IMR-90 (cell line): ENCODE measurements around the gene ZFAND2A. TPM values are rescaled to one million over a fixed set of nuclear protein-coding genes. Genes with fewer than 3 reads are reported as not detected.

ENCODE experiments used
- ATAC-seq: fragments of 200-7000 bp; cut with Tn5 transposase; 2 replicates; pipeline ENCODE4 v1.9.1; 2020; ENCODE audit warnings: low read depth, mild to moderate bottlenecking, moderate library complexity
- BruUV-seq: library from RNA; stranded (reverse); fragments of 400-500 nt; replicated peaks from 2 replicates; lab custom pipeline; 2021; lab: Mats Ljungman, UMichigan
- CTCF ChIA-PET: fragments of 300-600 bp; formaldehyde crosslinking; extraction: SDS; loops from one replicate; lab custom pipeline; 2021; ENCODE audit warnings: antibody characterized with exemption; lab: Yijun Ruan, JAX
- POLR2A ChIA-PET: fragments of 300-600 bp; sonication (Branson Sonifier 250); formaldehyde crosslinking; loops from one replicate; lab custom pipeline; 2022; ENCODE audit warnings: antibody characterized with exemption; ENCODE audit not compliant: unreplicated experiment; lab: Charles Lee
- DNase-seq: peaks from one replicate; pipeline ENCODE4 v3.0.0; 2013
- H2AFZ ChIP-seq: replicated peaks from 2 replicates; pipeline ENCODE3; 2013; ENCODE audit warnings: low read length, mild to moderate bottlenecking; ENCODE audit not compliant: poor library complexity
- H2AK5ac ChIP-seq: 2 replicates; pipeline ENCODE4 v1.6.1; 2013; ENCODE audit warnings: low read depth, low read length, inconsistent platforms
- H2AK9ac ChIP-seq: replicated peaks from 2 replicates; pipeline ENCODE3; 2013; ENCODE audit warnings: mild to moderate bottlenecking, low read depth, low read length, moderate library complexity; ENCODE audit not compliant: poor library complexity
- H2BK120ac ChIP-seq: 2 replicates; pipeline ENCODE4 v1.6.1; 2013; ENCODE audit warnings: low read depth, low read length, inconsistent platforms
- H2BK15ac ChIP-seq: 3 replicates; pipeline ENCODE4 v1.6.1; 2013; ENCODE audit warnings: low read depth, low read length, inconsistent platforms
- H2BK20ac ChIP-seq: 2 replicates; pipeline ENCODE4 v1.6.1; 2013; ENCODE audit warnings: low read depth, mild to moderate bottlenecking, inconsistent platforms, low read length, moderate library complexity
- H2BK5ac ChIP-seq: 2 replicates; pipeline ENCODE4 v1.6.1; 2013; ENCODE audit warnings: mild to moderate bottlenecking, low read depth, low read length, inconsistent platforms; ENCODE audit not compliant: poor library complexity, severe bottlenecking
- H3K14ac ChIP-seq: replicated peaks from 2 replicates; pipeline ENCODE4 v1.6.1; 2013; ENCODE audit warnings: low read depth, low read length, inconsistent platforms
- H3K18ac ChIP-seq: 2 replicates; pipeline ENCODE4 v1.6.1; 2013; ENCODE audit warnings: low read depth, low read length, control low read depth
- H3K23ac ChIP-seq: 2 replicates; pipeline ENCODE4 v1.6.1; 2013; ENCODE audit warnings: low read depth, low read length, inconsistent platforms
- H3K27ac ChIP-seq: 2 replicates; pipeline ENCODE4 v1.5.1; 2013; ENCODE audit warnings: mild to moderate bottlenecking, control low read depth, low read length; ENCODE audit not compliant: insufficient read depth
- H3K27me3 ChIP-seq: 2 replicates; pipeline ENCODE4 v1.6.1; 2013; ENCODE audit warnings: low read length; ENCODE audit not compliant: control insufficient read depth, insufficient read depth
- H3K36me3 ChIP-seq: 2 replicates; pipeline ENCODE4 v1.6.1; 2013; ENCODE audit warnings: low read length, mixed read lengths; ENCODE audit not compliant: control insufficient read depth, insufficient read depth
- H3K4ac ChIP-seq: 2 replicates; pipeline ENCODE4 v1.6.1; 2013; ENCODE audit warnings: low read depth, low read length, inconsistent platforms
- H3K4me1 ChIP-seq: 2 replicates; pipeline ENCODE4 v1.6.1; 2013; ENCODE audit warnings: low read length, mixed read lengths; ENCODE audit not compliant: control insufficient read depth, insufficient read depth
- H3K4me2 ChIP-seq: 2 replicates; pipeline ENCODE4 v1.6.1; 2013; ENCODE audit warnings: low read depth, mild to moderate bottlenecking, control low read depth, low read length, moderate library complexity
- H3K4me3 ChIP-seq: 2 replicates; pipeline ENCODE4 v1.5.1; 2013; ENCODE audit warnings: low read depth, mild to moderate bottlenecking, control low read depth, low read length, moderate library complexity; ENCODE audit not compliant: insufficient read depth
- H3K56ac ChIP-seq: 2 replicates; pipeline ENCODE4 v1.6.1; 2013; ENCODE audit warnings: low read length, inconsistent platforms; ENCODE audit not compliant: insufficient read depth; ENCODE audit errors: extremely low read depth
- H3K79me1 ChIP-seq, 2 experiments: 2 replicates each; pipeline ENCODE4 v1.6.1; 2013; ENCODE audit warnings: low read length in 2 of 2, inconsistent platforms in 1 of 2, low read depth in 1 of 2
- H3K9ac ChIP-seq: 2 replicates; pipeline ENCODE4 v1.6.1; 2013; ENCODE audit warnings: low read depth, low read length, control low read depth
- H3K9me1 ChIP-seq: 2 replicates; pipeline ENCODE4 v1.6.1; 2013; ENCODE audit warnings: low read length, inconsistent platforms; ENCODE audit not compliant: insufficient read depth
- H3K9me3 ChIP-seq: 2 replicates; pipeline ENCODE4 v1.6.1; 2013; ENCODE audit warnings: low read length; ENCODE audit not compliant: control insufficient read depth, insufficient read depth
- H4K20me1 ChIP-seq: 2 replicates; pipeline ENCODE4 v1.6.1; 2013; ENCODE audit warnings: low read length, inconsistent platforms; ENCODE audit not compliant: insufficient read depth
- H4K5ac ChIP-seq: 2 replicates; pipeline ENCODE4 v1.6.1; 2013; ENCODE audit warnings: mild to moderate bottlenecking, low read depth, low read length, control low read depth
- H4K8ac ChIP-seq, 2 experiments: 2 replicates each; pipeline ENCODE4 v1.6.1; 2013; ENCODE audit warnings: low read depth in 2 of 2, low read length in 2 of 2, control low read depth in 1 of 2, inconsistent platforms in 1 of 2
- H4K91ac ChIP-seq: 2 replicates; pipeline ENCODE4 v1.6.1; 2013; ENCODE audit warnings: low read depth, low read length, inconsistent platforms; ENCODE audit not compliant: insufficient read depth
- BHLHE40 ChIP-seq: fragments of 150-350 bp; IDR thresholded peaks from 2 replicates; pipeline ENCODE4 v1.6.1; 2016; ENCODE audit warnings: mild to moderate bottlenecking, low read depth, low read length
- CEBPB ChIP-seq: IDR thresholded peaks from 2 replicates; pipeline ENCODE4 v1.6.1; 2012; ENCODE audit warnings: low read depth, low read length, improper control_type of control experiment
- CHD1 ChIP-seq: IDR thresholded peaks from 2 replicates; pipeline ENCODE4 v1.6.1; 2012; ENCODE audit warnings: low read depth, low read length, improper control_type of control experiment
- FOS ChIP-seq: fragments of 150-350 bp; IDR thresholded peaks from 2 replicates; pipeline ENCODE4 v1.6.1; 2016; ENCODE audit warnings: low read depth, low read length
- MAFK ChIP-seq: IDR thresholded peaks from 2 replicates; pipeline ENCODE4 v1.6.1; 2012; ENCODE audit warnings: low read depth, low read length, improper control_type of control experiment
- MAZ ChIP-seq: IDR thresholded peaks from 2 replicates; pipeline ENCODE4 v1.6.1; 2012; ENCODE audit warnings: low read depth, mild to moderate bottlenecking, low read length, improper control_type of control experiment, moderate library complexity, borderline replicate concordance
- MXI1 ChIP-seq: IDR thresholded peaks from 2 replicates; pipeline ENCODE4 v1.6.1; 2012; ENCODE audit warnings: low read depth, mild to moderate bottlenecking, low read length, moderate library complexity, borderline replicate concordance
- POLR2A ChIP-seq: IDR thresholded peaks from 2 replicates; pipeline ENCODE4 v1.6.1; 2012; ENCODE audit warnings: mild to moderate bottlenecking, low read depth, low read length
- RAD21 ChIP-seq: IDR thresholded peaks from 2 replicates; pipeline ENCODE4 v1.6.1; 2012; ENCODE audit warnings: low read length, improper control_type of control experiment
- RCOR1 ChIP-seq: IDR thresholded peaks from 2 replicates; pipeline ENCODE4 v1.6.1; 2012; ENCODE audit warnings: mild to moderate bottlenecking, low read length, improper control_type of control experiment; ENCODE audit not compliant: insufficient replicate concordance
- SMC3 ChIP-seq: fragments of 150-350 bp; IDR thresholded peaks from 2 replicates; pipeline ENCODE4 v1.6.1; 2016; ENCODE audit warnings: low read depth, mild to moderate bottlenecking, antibody characterized with exemption, low read length, moderate library complexity
- WGBS, 2 experiments: methylation state at CpG; one replicate each; pipeline versions ENCODE4 v1.1.5 to v1.1.7; 2013; ENCODE audit warnings: missing lambda C conversion rate in 2 of 2; ENCODE audit not compliant: insufficient read length in 1 of 2; ENCODE audit errors: extremely low coverage in 2 of 2; 5-methylcytosine and 5-hydroxymethylcytosine counted together
- dilution Hi-C: fragments of 300-500 bp; cut with HindIII; formaldehyde crosslinking; loops from one replicate; pipeline ENCODE4 v1.14.3; 2018; ENCODE audit warnings: low sequenced_read_pairs; ENCODE audit not compliant: unreplicated experiment
- in situ Hi-C: fragments of 300-500 bp; cut with MboI; formaldehyde crosslinking; loops from 3 replicates; pipeline ENCODE4 v1.14.3; 2019; ENCODE audit warnings: low sequenced_read_pairs, inconsistent platforms, mixed read lengths
- intact Hi-C: fragments of 100-400 bp; cut with micrococcal nuclease; formaldehyde crosslinking; loops from 2 replicates; pipeline ENCODE4 v1.10.0; 2022
- polyA plus RNA-seq, 3 experiments: library from polyadenylated mRNA; depleted of rRNA; stranded (reverse); fragments of >200 nt; gene quantifications; 2 replicates each; pipeline ENCODE4 v1.2.3, GENCODE V29; 2012; ENCODE audit warnings: low replicate concordance in 1 of 3
- total RNA-seq: library from RNA; depleted of rRNA; stranded (reverse); fragments of >200 nt; gene quantifications from 2 replicates; pipeline ENCODE4 v1.2.3, GENCODE V29; 2012
- TF ChIP-seq, protein P1 (sequence below): fragments of 150-350 bp; IDR thresholded peaks from 2 replicates; pipeline ENCODE4 v1.6.1; 2017; ENCODE audit warnings: mild to moderate bottlenecking, antibody characterized with exemption, low read length, low read depth
- TF ChIP-seq, protein P2 (sequence below): fragments of 150-350 bp; IDR thresholded peaks from 2 replicates; pipeline ENCODE4 v1.6.1; 2016; ENCODE audit warnings: low read depth, mild to moderate bottlenecking, low read length, moderate library complexity, borderline replicate concordance

ZFAND2A gene
- total and polyA plus RNA-seq, 2 of the 4 experiments (the other 2 are of a cell fraction): 11.8 to 28.7 TPM

DNA sequence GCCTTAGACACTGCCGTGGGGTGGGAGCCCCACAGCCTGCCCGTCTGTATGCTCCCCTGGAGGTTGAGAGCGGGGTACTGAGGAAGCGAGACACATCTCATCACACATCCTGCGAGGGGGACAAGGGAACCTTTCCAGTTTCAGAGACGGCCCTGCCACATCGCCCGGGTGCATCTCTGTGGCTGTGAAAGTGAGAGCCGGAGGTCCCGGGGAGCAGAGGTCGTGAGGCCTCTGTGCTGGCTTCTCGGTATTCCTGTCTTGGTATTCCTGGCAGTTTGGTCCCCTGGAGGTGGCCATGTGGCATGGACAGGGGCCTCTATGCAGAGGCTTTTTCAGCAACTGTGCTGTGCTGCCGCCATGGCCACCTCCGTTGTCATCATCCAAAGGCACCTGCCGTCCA, 41.9 kb upstream of the ZFAND2A start:
- H3K4ac ChIP-seq: no peak overlapping the region
- no peaks in the 10 kb centered on the region for H3K79me1 ChIP-seq
- ChIA-PET POLR2A (no interaction called here), CTCF (no interaction called here)
- BruUV-seq: no TSS peak
- H3K23ac ChIP-seq: no peak overlapping the region
- no peak overlapping the region for H3K56ac ChIP-seq
- no peaks in the 10 kb centered on the region for H3K9me3 ChIP-seq
- WGBS, 2 experiments: 54% methylated on average over 8 of the region's 15 CpGs; no CpG with 5 or more reads in 1 of the 2 experiments
- ATAC-seq: no peak
- DNase-seq: no peak
- in situ Hi-C loops (no loop called here), intact Hi-C loops (no loop called here), dilution Hi-C loops (no loop called here)
- no peak overlapping the region for H3K14ac ChIP-seq
- H2BK20ac ChIP-seq: no peak overlapping the region
- H3K9me1 ChIP-seq: no peaks in the 10 kb centered on the region
- H3K9ac ChIP-seq: no peak overlapping the region
- H3K4me2 ChIP-seq: no peak overlapping the region
- no peaks in the 10 kb centered on the region for H3K36me3 ChIP-seq
- no peak overlapping the region for H4K5ac ChIP-seq
- H4K91ac ChIP-seq: no peak overlapping the region
- peaks cover 44% of the 10 kb centered on the region for H3K27me3 ChIP-seq
- no peak overlapping the region for H2AK5ac ChIP-seq
- no peak overlapping the region for H2BK5ac ChIP-seq
- H2BK120ac ChIP-seq: no peak overlapping the region
- TF ChIP-seq MXI1 (no peak), RAD21 (no peak), POLR2A (no peak), CEBPB (no peak), MAFK (no peak), CHD1 (no peak), BHLHE40 (no peak), MAZ (no peak), FOS (no peak), RCOR1 (no peak), SMC3 (no peak)
- TF ChIP-seq, protein P1, sequence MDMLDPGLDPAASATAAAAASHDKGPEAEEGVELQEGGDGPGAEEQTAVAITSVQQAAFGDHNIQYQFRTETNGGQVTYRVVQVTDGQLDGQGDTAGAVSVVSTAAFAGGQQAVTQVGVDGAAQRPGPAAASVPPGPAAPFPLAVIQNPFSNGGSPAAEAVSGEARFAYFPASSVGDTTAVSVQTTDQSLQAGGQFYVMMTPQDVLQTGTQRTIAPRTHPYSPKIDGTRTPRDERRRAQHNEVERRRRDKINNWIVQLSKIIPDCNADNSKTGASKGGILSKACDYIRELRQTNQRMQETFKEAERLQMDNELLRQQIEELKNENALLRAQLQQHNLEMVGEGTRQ: no peak
- TF ChIP-seq, protein P2, sequence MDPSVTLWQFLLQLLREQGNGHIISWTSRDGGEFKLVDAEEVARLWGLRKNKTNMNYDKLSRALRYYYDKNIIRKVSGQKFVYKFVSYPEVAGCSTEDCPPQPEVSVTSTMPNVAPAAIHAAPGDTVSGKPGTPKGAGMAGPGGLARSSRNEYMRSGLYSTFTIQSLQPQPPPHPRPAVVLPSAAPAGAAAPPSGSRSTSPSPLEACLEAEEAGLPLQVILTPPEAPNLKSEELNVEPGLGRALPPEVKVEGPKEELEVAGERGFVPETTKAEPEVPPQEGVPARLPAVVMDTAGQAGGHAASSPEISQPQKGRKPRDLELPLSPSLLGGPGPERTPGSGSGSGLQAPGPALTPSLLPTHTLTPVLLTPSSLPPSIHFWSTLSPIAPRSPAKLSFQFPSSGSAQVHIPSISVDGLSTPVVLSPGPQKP: no peak
- H4K8ac ChIP-seq: no peak overlapping the region
- no peak overlapping the region for H3K4me3 ChIP-seq
- H3K27ac ChIP-seq: no peak overlapping the region
- H4K20me1 ChIP-seq: peaks cover 3% of the 10 kb centered on the region; the same call in 1 of the 2 replicates
- no peak overlapping the region for H2AK9ac ChIP-seq
- H3K18ac ChIP-seq: no peak overlapping the region
- H3K4me1 ChIP-seq: peaks cover 5% of the 10 kb centered on the region
- H2AFZ ChIP-seq: no peak overlapping the region
- H2BK15ac ChIP-seq: no peak overlapping the region
